HepG2 (cell line): ENCODE data around the gene CCDC57. TPM values are rescaled to one million over a fixed set of nuclear protein-coding genes. Genes with fewer than 3 reads are reported as not detected.

ENCODE experiments used
- KLF16 ChIP-seq, 2 experiments: sonication (generic) in 1 of 2; formaldehyde crosslinking in 1 of 2; IDR thresholded peaks; 2 replicates each; pipeline versions ENCODE4 v1.6.1 to v1.8.0; 2016 to 2023; ENCODE audit warnings: missing genetic modification reagents in 2 of 2, missing compliant biosample characterization in 1 of 2
- KMT2A ChIP-seq: sonication (generic); formaldehyde crosslinking; IDR thresholded peaks from 2 replicates; pipeline ENCODE4 v1.4.0; 2020; ENCODE audit warnings: missing genetic modification reagents
- MIER3 ChIP-seq: IDR thresholded peaks from 2 replicates; pipeline ENCODE4 v1.6.1; 2016; ENCODE audit warnings: missing compliant biosample characterization, borderline replicate concordance
- MYC ChIP-seq: sonication (generic); formaldehyde crosslinking; IDR thresholded peaks from 2 replicates; pipeline ENCODE4 v1.9.0; 2021; ENCODE audit warnings: missing genetic modification reagents, borderline replicate concordance
- NR2C2 ChIP-seq: sonication (generic); formaldehyde crosslinking; IDR thresholded peaks from 2 replicates; pipeline ENCODE4 v1.4.0; 2020; ENCODE audit warnings: missing genetic modification reagents, mild to moderate bottlenecking, moderate library complexity, borderline replicate concordance
- SIX1 ChIP-seq: sonication (generic); formaldehyde crosslinking; IDR thresholded peaks from 2 replicates; pipeline ENCODE4 v1.4.0; 2020; ENCODE audit warnings: missing genetic modification reagents, borderline replicate concordance
- SMAD9 ChIP-seq: sonication (generic); formaldehyde crosslinking; IDR thresholded peaks from 2 replicates; pipeline ENCODE4 v1.5.1; 2020; ENCODE audit warnings: mild to moderate bottlenecking, missing genetic modification reagents
- SRSF9 ChIP-seq: fragments of 200-400 bp; formaldehyde crosslinking; IDR thresholded peaks from 2 replicates; pipeline ENCODE4 v1.6.1; 2018; ENCODE audit warnings: borderline replicate concordance, mild to moderate bottlenecking, low read depth, low read length; ENCODE audit not compliant: insufficient read depth, poor library complexity, severe bottlenecking
- SUZ12 ChIP-seq: fragments of 150-350 bp; IDR thresholded peaks from 2 replicates; pipeline ENCODE4 v1.6.1; 2014; ENCODE audit warnings: low read depth, low read length
- TCF12 ChIP-seq, 2 experiments: fragments of 450-650 bp in 1 of 2; sonication (generic) in 1 of 2; formaldehyde crosslinking in 1 of 2; IDR thresholded peaks; 2 replicates each; pipeline versions ENCODE4 v1.6.1 to v1.8.0; 2017 to 2022; ENCODE audit warnings: antibody characterized with exemption in 1 of 2, mild to moderate bottlenecking in 1 of 2, missing genetic modification reagents in 1 of 2, moderate library complexity in 1 of 2
- TCF7 ChIP-seq: sonication (generic); IDR thresholded peaks from 2 replicates; pipeline ENCODE4 v1.6.1; 2016; ENCODE audit warnings: antibody characterized with exemption, low read depth
- ZMYM2 ChIP-seq: sonication (generic); formaldehyde crosslinking; IDR thresholded peaks from 2 replicates; pipeline ENCODE4 v1.8.0; 2022; ENCODE audit warnings: mild to moderate bottlenecking, missing genetic modification reagents
- ZNF33B ChIP-seq: sonication (generic); formaldehyde crosslinking; IDR thresholded peaks from 2 replicates; pipeline ENCODE4 v1.5.1; 2020; ENCODE audit warnings: mild to moderate bottlenecking, missing genetic modification reagents
- ZNF747 ChIP-seq: sonication (generic); formaldehyde crosslinking; IDR thresholded peaks from 2 replicates; pipeline ENCODE4 v1.8.1; 2023; ENCODE audit warnings: missing genetic modification reagents, mild to moderate bottlenecking, borderline replicate concordance
- polyA plus RNA-seq, 8 experiments: library from polyadenylated mRNA; depleted of rRNA in 3 of 8; stranded (reverse) in 7 of 8; unstranded in 1 of 8; fragments of >200 nt; fragmentation: Illumina TruSeq in 4 of 8; extraction: Trizol in 4 of 8; gene quantifications; 2 replicates each; pipeline versions ENCODE4 v1.2.1 to v1.2.3, GENCODE V29; 2011 to 2016; ENCODE audit warnings: low read depth in 4 of 8, missing spikeins in 1 of 8, mixed read lengths in 1 of 8; ENCODE audit not compliant: insufficient read depth in 1 of 8
- total RNA-seq, 5 experiments: library from RNA; depleted of rRNA; stranded (reverse); fragments of >200 nt; fragmentation: Illumina TruSeq; extraction: Trizol; gene quantifications; 2 replicates each; pipeline ENCODE4 v1.2.3, GENCODE V29; 2016; ENCODE audit warnings: low read depth in 1 of 5
- TF ChIP-seq, protein P1 (sequence below): sonication (generic); formaldehyde crosslinking; IDR thresholded peaks from 2 replicates; pipeline ENCODE4 v1.4.0; 2020; ENCODE audit warnings: missing genetic modification reagents
- TF ChIP-seq, protein P2 (sequence below): sonication (generic); formaldehyde crosslinking; IDR thresholded peaks from 2 replicates; pipeline ENCODE4 v1.9.0; 2021; ENCODE audit warnings: missing genetic modification reagents, mild to moderate bottlenecking, borderline replicate concordance
- TF ChIP-seq, protein P3 (sequence below): sonication (generic); formaldehyde crosslinking; IDR thresholded peaks from 2 replicates; pipeline ENCODE4 v1.4.0; 2020; ENCODE audit warnings: missing genetic modification reagents
- TF ChIP-seq, protein P4 (sequence below): sonication (generic); formaldehyde crosslinking; IDR thresholded peaks from 2 replicates; pipeline ENCODE4 v1.9.0; 2021; ENCODE audit warnings: missing genetic modification reagents, borderline replicate concordance

Gene CCDC57
- total and polyA plus RNA-seq, 2 of the 13 experiments (the other 11 are each of a cell fraction or from before 2014, with no cell fraction given), result 59.3 to 59.9 TPM

DNA sequence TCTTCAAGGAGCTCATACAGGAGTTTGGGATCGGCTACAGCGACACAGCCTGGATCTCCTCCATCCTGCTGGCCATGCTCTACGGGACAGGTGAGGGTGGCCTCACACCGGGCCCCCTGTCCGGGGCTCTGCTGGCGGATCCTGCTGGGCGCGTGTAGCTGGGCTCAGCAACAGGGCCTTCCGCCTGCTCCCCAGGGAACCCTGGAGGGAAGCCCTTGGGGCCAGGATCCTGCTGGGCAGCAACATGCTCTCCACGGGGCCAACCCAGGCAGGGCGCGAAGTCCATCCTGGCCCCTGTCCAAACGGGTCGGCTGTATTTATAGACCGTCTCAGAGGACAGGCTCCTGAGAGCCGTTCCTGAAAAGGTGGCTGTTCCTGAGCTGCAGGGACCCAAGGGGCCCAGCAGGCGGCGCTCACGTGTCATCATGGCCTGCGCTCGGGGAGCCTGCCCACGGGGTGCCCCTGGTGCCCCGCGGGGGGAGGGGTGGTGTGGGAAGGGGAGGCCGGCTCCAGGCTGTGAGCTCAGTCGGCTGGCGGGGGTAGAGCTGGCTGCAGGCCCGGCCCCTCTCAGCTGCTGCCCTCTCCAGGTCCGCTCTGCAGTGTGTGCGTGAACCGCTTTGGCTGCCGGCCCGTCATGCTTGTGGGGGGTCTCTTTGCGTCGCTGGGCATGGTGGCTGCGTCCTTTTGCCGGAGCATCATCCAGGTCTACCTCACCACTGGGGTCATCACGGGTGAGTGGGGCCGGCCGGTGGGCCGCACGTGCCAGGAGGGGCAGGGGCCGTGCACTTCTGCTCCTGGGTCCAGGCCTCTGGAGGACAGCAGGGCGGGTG, 23.7 kb upstream of the CCDC57 start (continued):
- TF ChIP-seq TCF7 (no peak), SRSF9 (no peak), SUZ12 (no peak), TCF12 (IDR thresholded peaks at IDR 0.05) (no peak), TCF12 (CRISPR knock-in tag; IDR thresholded peaks at IDR 0.05) (no peak), ZMYM2 (CRISPR knock-in tag) (peak; percentile 60; the same call in 1 of the 2 replicates), KMT2A (CRISPR knock-in tag) (peak; percentile 67; the same call in 1 of the 2 replicates), ZNF33B (CRISPR knock-in tag) (peak; percentile 83), SMAD9 (CRISPR knock-in tag) (peak; percentile 85; the same call in 1 of the 2 replicates), MYC (peak; percentile 86; the same call in 1 of the 2 replicates), NR2C2 (peak; percentile 82), SIX1 (CRISPR knock-in tag) (peak; percentile 62; the same call in 1 of the 2 replicates), ZNF747 (CRISPR knock-in tag) (no peak), MIER3 (CRISPR knock-in tag) (peak; percentile 78; the same call in 1 of the 2 replicates), KLF16 (CRISPR knock-in tag; IDR thresholded peaks at IDR 0.05) (peak; percentile 19 to 99; a peak in 3 of 4 replicates)
- TF ChIP-seq, protein P1, sequence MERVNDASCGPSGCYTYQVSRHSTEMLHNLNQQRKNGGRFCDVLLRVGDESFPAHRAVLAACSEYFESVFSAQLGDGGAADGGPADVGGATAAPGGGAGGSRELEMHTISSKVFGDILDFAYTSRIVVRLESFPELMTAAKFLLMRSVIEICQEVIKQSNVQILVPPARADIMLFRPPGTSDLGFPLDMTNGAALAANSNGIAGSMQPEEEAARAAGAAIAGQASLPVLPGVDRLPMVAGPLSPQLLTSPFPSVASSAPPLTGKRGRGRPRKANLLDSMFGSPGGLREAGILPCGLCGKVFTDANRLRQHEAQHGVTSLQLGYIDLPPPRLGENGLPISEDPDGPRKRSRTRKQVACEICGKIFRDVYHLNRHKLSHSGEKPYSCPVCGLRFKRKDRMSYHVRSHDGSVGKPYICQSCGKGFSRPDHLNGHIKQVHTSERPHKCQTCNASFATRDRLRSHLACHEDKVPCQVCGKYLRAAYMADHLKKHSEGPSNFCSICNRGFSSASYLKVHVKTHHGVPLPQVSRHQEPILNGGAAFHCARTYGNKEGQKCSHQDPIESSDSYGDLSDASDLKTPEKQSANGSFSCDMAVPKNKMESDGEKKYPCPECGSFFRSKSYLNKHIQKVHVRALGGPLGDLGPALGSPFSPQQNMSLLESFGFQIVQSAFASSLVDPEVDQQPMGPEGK (CRISPR knock-in tag), result peak; percentile 83
- TF ChIP-seq, protein P2, sequence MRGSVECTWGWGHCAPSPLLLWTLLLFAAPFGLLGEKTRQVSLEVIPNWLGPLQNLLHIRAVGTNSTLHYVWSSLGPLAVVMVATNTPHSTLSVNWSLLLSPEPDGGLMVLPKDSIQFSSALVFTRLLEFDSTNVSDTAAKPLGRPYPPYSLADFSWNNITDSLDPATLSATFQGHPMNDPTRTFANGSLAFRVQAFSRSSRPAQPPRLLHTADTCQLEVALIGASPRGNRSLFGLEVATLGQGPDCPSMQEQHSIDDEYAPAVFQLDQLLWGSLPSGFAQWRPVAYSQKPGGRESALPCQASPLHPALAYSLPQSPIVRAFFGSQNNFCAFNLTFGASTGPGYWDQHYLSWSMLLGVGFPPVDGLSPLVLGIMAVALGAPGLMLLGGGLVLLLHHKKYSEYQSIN, result peak; percentile 86; the same call in 1 of the 2 replicates
- TF ChIP-seq, protein P3, sequence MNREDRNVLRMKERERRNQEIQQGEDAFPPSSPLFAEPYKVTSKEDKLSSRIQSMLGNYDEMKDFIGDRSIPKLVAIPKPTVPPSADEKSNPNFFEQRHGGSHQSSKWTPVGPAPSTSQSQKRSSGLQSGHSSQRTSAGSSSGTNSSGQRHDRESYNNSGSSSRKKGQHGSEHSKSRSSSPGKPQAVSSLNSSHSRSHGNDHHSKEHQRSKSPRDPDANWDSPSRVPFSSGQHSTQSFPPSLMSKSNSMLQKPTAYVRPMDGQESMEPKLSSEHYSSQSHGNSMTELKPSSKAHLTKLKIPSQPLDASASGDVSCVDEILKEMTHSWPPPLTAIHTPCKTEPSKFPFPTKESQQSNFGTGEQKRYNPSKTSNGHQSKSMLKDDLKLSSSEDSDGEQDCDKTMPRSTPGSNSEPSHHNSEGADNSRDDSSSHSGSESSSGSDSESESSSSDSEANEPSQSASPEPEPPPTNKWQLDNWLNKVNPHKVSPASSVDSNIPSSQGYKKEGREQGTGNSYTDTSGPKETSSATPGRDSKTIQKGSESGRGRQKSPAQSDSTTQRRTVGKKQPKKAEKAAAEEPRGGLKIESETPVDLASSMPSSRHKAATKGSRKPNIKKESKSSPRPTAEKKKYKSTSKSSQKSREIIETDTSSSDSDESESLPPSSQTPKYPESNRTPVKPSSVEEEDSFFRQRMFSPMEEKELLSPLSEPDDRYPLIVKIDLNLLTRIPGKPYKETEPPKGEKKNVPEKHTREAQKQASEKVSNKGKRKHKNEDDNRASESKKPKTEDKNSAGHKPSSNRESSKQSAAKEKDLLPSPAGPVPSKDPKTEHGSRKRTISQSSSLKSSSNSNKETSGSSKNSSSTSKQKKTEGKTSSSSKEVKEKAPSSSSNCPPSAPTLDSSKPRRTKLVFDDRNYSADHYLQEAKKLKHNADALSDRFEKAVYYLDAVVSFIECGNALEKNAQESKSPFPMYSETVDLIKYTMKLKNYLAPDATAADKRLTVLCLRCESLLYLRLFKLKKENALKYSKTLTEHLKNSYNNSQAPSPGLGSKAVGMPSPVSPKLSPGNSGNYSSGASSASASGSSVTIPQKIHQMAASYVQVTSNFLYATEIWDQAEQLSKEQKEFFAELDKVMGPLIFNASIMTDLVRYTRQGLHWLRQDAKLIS (CRISPR knock-in tag), result peak; percentile 90
- TF ChIP-seq, protein P4, sequence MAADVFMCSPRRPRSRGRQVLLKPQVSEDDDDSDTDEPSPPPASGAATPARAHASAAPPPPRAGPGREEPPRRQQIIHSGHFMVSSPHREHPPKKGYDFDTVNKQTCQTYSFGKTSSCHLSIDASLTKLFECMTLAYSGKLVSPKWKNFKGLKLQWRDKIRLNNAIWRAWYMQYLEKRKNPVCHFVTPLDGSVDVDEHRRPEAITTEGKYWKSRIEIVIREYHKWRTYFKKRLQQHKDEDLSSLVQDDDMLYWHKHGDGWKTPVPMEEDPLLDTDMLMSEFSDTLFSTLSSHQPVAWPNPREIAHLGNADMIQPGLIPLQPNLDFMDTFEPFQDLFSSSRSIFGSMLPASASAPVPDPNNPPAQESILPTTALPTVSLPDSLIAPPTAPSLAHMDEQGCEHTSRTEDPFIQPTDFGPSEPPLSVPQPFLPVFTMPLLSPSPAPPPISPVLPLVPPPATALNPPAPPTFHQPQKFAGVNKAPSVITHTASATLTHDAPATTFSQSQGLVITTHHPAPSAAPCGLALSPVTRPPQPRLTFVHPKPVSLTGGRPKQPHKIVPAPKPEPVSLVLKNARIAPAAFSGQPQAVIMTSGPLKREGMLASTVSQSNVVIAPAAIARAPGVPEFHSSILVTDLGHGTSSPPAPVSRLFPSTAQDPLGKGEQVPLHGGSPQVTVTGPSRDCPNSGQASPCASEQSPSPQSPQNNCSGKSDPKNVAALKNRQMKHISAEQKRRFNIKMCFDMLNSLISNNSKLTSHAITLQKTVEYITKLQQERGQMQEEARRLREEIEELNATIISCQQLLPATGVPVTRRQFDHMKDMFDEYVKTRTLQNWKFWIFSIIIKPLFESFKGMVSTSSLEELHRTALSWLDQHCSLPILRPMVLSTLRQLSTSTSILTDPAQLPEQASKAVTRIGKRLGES (CRISPR knock-in tag), result peak; percentile 92
